Measurements from ENCODE around the gene CAPN1. TPM values are rescaled to one million over a fixed set of nuclear protein-coding genes. Genes with fewer than 3 reads are reported as not detected.

CAPN1 gene
- total and polyA plus RNA-seq, 9 of the 15 experiments (the other 6 are each of a cell fraction or from before 2014, with no cell fraction given): 3.5 to 199 (median 61.6) TPM

- POLR2A ChIA-PET: interaction anchor here (1.0 to 1.4 kb wide), 2 partner anchors 248 to 375 kb away, joined by 3 to 4 read pairs; partner anchors contain the start of gene MALAT1
- no peak overlapping the region for H2AFZ ChIP-seq (ENCODE audit: low read depth, low read length)
- ATAC-seq (no peak), FAIRE-seq (no peak), DNase-seq (ENCODE audit: extremely low read depth in 1 of 4, low spot score in 3 of 4) (no peak)
- no peaks in the 10 kb centered on the region for H3K27me3 ChIP-seq (ENCODE audit: control insufficient read depth in 2 of 2, insufficient read depth in 2 of 2, low read length in 2 of 2)
- no peaks in the 10 kb centered on the region for H4K20me1 ChIP-seq (replicated peaks; ENCODE audit: control insufficient read depth, insufficient read depth, low read length)
- no peaks in the 10 kb centered on the region for H3K9me1 ChIP-seq (ENCODE audit: control insufficient read depth, insufficient read depth, low read length)
- in situ Hi-C loops (cut with MboI): no loop called here
- BruUV-seq (replicated peaks): no TSS peak
- CTCF ChIA-PET (ENCODE audit: low intra/inter-chr PET ratio): no interaction called here
- no peaks in the 10 kb centered on the region for H3K9me3 ChIP-seq (replicated peaks; ENCODE audit: control insufficient read depth, insufficient read depth, low read depth, low read length)
- H3K36me3 ChIP-seq (ENCODE audit: control insufficient read depth, insufficient read depth, low read length): no peaks in the 10 kb centered on the region
- no peaks in the 10 kb centered on the region; a peak in 1 of 5 replicates for H3K4me1 ChIP-seq (replicated peaks in 1 of 2; ENCODE audit: control insufficient read depth in 2 of 2, insufficient read depth in 2 of 2, low read length in 2 of 2)
- no peak overlapping the region for H3K4me2 ChIP-seq (ENCODE audit: insufficient read depth, low read length)
- intact Hi-C loops (cut with micrococcal nuclease): loop anchor here (5.0 to 10.0 kb wide), 2 partner anchors 49 to 407 kb away; partner anchors contain the start of gene CDC42BPG
- no peak overlapping the region for H3K9ac ChIP-seq (ENCODE audit: insufficient read depth in 1 of 2, low read depth in 2 of 2, low read length in 2 of 2)
- 33% methylated on average over 9 of the region's 9 CpGs for WGBS (ENCODE audit: insufficient coverage, low coverage, missing lambda C conversion rate)
- no peak overlapping the region for H3K4me3 ChIP-seq
- no peak overlapping the region for H3K27ac ChIP-seq (ENCODE audit: extremely low read depth, low read depth, low read length)
- H3K79me2 ChIP-seq (ENCODE audit: control insufficient read depth, insufficient read depth, low read length): no peaks in the 10 kb centered on the region
- TF ChIP-seq RBM25 (IDR thresholded peaks at IDR 0.05; ENCODE audit: low read depth, low read length, severe bottlenecking): no peak
- no peak for TF ChIP-seq THRAP3 (IDR thresholded peaks at IDR 0.05; ENCODE audit: borderline replicate concordance)
- TF ChIP-seq ZSCAN29 (IDR thresholded peaks at IDR 0.05): no peak
- no peak for TF ChIP-seq MED1 (CRISPR knock-in tag; IDR thresholded peaks at IDR 0.05; ENCODE audit: borderline replicate concordance)
- TF ChIP-seq DIDO1 (tag; IDR thresholded peaks at IDR 0.05; ENCODE audit: low read depth): no peak
- TF ChIP-seq ZNF740 (CRISPR knock-in tag; IDR thresholded peaks at IDR 0.05): no peak
- TF ChIP-seq ZNF740 (tag; IDR thresholded peaks at IDR 0.05): no peak
- no peak for TF ChIP-seq HOXB6 (CRISPR knock-in tag; IDR thresholded peaks at IDR 0.05; ENCODE audit: borderline replicate concordance)
- TF ChIP-seq ZZZ3 (IDR thresholded peaks at IDR 0.05): no peak
- no peak for TF ChIP-seq FOXK2 (conservative IDR thresholded peaks at IDR 0.05 in 1 of 2, IDR thresholded peaks at IDR 0.05 in 1 of 2; ENCODE audit: low read depth in 2 of 2)
- no peak for TF ChIP-seq ZNF407 (IDR thresholded peaks at IDR 0.05; ENCODE audit: low read depth)
- TF ChIP-seq MAZ (CRISPR knock-in tag; conservative IDR thresholded peaks at IDR 0.05 in 1 of 2, IDR thresholded peaks at IDR 0.05 in 1 of 2): no peak
- no peak for TF ChIP-seq ZFP1 (CRISPR knock-in tag; IDR thresholded peaks at IDR 0.05)
- TF ChIP-seq NR1H2 (CRISPR knock-in tag; IDR thresholded peaks at IDR 0.05): no peak
These were observed 69.7 kb downstream of the CAPN1 start for GRCh38 chr11:65251476-65251875.

Data from K562 (cell line).